HG02970 (cell line): ENCODE data around the gene IL1F10.

Experiments
- ATAC-seq: cut with Tn5 transposase; IDR thresholded peaks from one replicate; pipeline ENCODE4 v1.9.1; 2021; ENCODE audit warnings: mild to moderate bottlenecking, moderate library complexity, moderate number of reproducible peaks; ENCODE audit not compliant: unreplicated experiment, low FRiP score

The IL1F10 gene

GRCh38 chr2:113105047-113105785, 37.4 kb downstream of the IL1F10 start:
- no peak for ATAC-seq

- no peak for ATAC-seq
Measured at GRCh38 chr2:113111121-113111520, 43.4 kb downstream of the IL1F10 start.

GRCh38 chr2:113111823-113112287, 44.1 kb downstream of the IL1F10 start:
- ATAC-seq: no peak

- no peak for ATAC-seq
Measured at GRCh38 chr2:113112441-113112840, 44.7 kb downstream of the IL1F10 start.

GRCh38 chr2:113112871-113113270, 45.1 kb downstream of the IL1F10 start:
- no peak for ATAC-seq

GRCh38 chr2:113113807-113114206, 46.0 kb downstream of the IL1F10 start:
- no peak for ATAC-seq

- no peak for ATAC-seq
Measured at GRCh38 chr2:113114224-113114945, 46.6 kb downstream of the IL1F10 start.

GRCh38 chr2:113114996-113115395, 47.2 kb downstream of the IL1F10 start:
- no peak for ATAC-seq

GRCh38 chr2:113116100-113116958, 48.6 kb downstream of the IL1F10 start:
- ATAC-seq: no peak

GRCh38 chr2:113117541-113118262, 49.9 kb downstream of the IL1F10 start:
- ATAC-seq: no peak

GRCh38 chr2:113118263-113118657, 50.5 kb downstream of the IL1F10 start:
- no peak for ATAC-seq

GRCh38 chr2:113119111-113119510, 51.3 kb downstream of the IL1F10 start:
- no peak for ATAC-seq

GRCh38 chr2:113120861-113121260, 53.1 kb downstream of the IL1F10 start:
- no peak for ATAC-seq

- ATAC-seq: no peak
Measured at GRCh38 chr2:113122364-113122763, 54.6 kb downstream of the IL1F10 start.

- no peak for ATAC-seq
Measured at GRCh38 chr2:113123726-113124125, 56.0 kb downstream of the IL1F10 start.

- no peak for ATAC-seq
Measured at GRCh38 chr2:113124181-113124961, 56.6 kb downstream of the IL1F10 start.
